HG03159 (cell line): Measurements from ENCODE around the gene B3GALT6.

ENCODE experiments used
- ATAC-seq: cut with Tn5 transposase; IDR thresholded peaks from one replicate; pipeline ENCODE4 v1.9.1; 2021; ENCODE audit warnings: mild to moderate bottlenecking, moderate library complexity; ENCODE audit not compliant: unreplicated experiment

The B3GALT6 gene

GRCh38 chr1:1215881-1216605 lies 16.0 kb upstream of the B3GALT6 start:
- no peak for ATAC-seq

GRCh38 chr1:1216770-1217620 lies 15.0 kb upstream of the B3GALT6 start:
- no peak for ATAC-seq

- ATAC-seq = no peak
Observed at GRCh38 chr1:1217621-1218523, 14.2 kb upstream of the B3GALT6 start.

GRCh38 chr1:1218524-1219200 lies 13.4 kb upstream of the B3GALT6 start:
- ATAC-seq = no peak

- ATAC-seq = no peak
Observed at GRCh38 chr1:1219341-1219740, 12.7 kb upstream of the B3GALT6 start.

GRCh38 chr1:1220197-1220596 lies 11.8 kb upstream of the B3GALT6 start:
- no peak for ATAC-seq

- no peak for ATAC-seq
Observed at GRCh38 chr1:1221887-1222574, 10.0 kb upstream of the B3GALT6 start.

GRCh38 chr1:1222575-1223225 lies 9.3 kb upstream of the B3GALT6 start:
- no peak for ATAC-seq

GRCh38 chr1:1223321-1223720 lies 8.7 kb upstream of the B3GALT6 start:
- ATAC-seq = no peak

GRCh38 chr1:1223891-1224290 lies 8.1 kb upstream of the B3GALT6 start:
- ATAC-seq = no peak

- ATAC-seq = no peak
Observed at GRCh38 chr1:1225238-1225845, 6.7 kb upstream of the B3GALT6 start.

GRCh38 chr1:1225913-1226312 lies 6.1 kb upstream of the B3GALT6 start:
- ATAC-seq = no peak

- no peak for ATAC-seq
Observed at GRCh38 chr1:1226566-1227362, 5.3 kb upstream of the B3GALT6 start.

- ATAC-seq = no peak
Observed at GRCh38 chr1:1227386-1227785, 4.7 kb upstream of the B3GALT6 start.

- no peak for ATAC-seq
Observed at GRCh38 chr1:1228187-1228586, 3.9 kb upstream of the B3GALT6 start.

GRCh38 chr1:1228596-1229321 lies 3.3 kb upstream of the B3GALT6 start:
- no peak for ATAC-seq

- ATAC-seq = no peak
Observed at GRCh38 chr1:1229770-1230169, 2.3 kb upstream of the B3GALT6 start.
